Ishikawa (cell line): ENCODE results near the gene PDZRN3.

Experiments used
- CEBPB ChIP-seq: IDR thresholded peaks from 2 replicates; pipeline ENCODE4 v1.6.1; 2012
- CREB1 ChIP-seq: IDR thresholded peaks from 2 replicates; pipeline ENCODE4 v1.6.1; 2012; ENCODE audit warnings: low read depth
- MAX ChIP-seq: IDR thresholded peaks from 2 replicates; pipeline ENCODE4 v1.6.1; 2012
- REST ChIP-seq: IDR thresholded peaks from 2 replicates; pipeline ENCODE4 v1.6.1; 2012; ENCODE audit warnings: low read depth, mild to moderate bottlenecking
- TAF1 ChIP-seq: IDR thresholded peaks from 2 replicates; pipeline ENCODE4 v1.6.1; 2012; ENCODE audit warnings: low read depth, mild to moderate bottlenecking
- TCF12 ChIP-seq: IDR thresholded peaks from 2 replicates; pipeline ENCODE4 v1.6.1; 2012; ENCODE audit warnings: low read depth
- YY1 ChIP-seq: IDR thresholded peaks from 2 replicates; pipeline ENCODE4 v1.6.1; 2012; ENCODE audit warnings: low read depth

- TF ChIP-seq REST, result no peak
- TF ChIP-seq TAF1, result no peak
- TF ChIP-seq CEBPB, result no peak
- TF ChIP-seq MAX, result no peak
- TF ChIP-seq YY1, result no peak
- TF ChIP-seq CREB1, result no peak
- TF ChIP-seq TCF12, result no peak
Observed at GRCh38 chr3:73427048-73427706, 197.6 kb downstream of the PDZRN3 start.
